OCI-LY3 (cell line): ENCODE data around the gene GPRC5B.
A peak's percentile ranks its signal among the peaks of the same experiment; 100 is the strongest.

Experiments used
- H2AFZ ChIP-seq: fragments of 200-600, 300-600 bp; shearing (Covaris generic); 2 replicates; pipeline ENCODE4 v1.6.0; 2014; ENCODE audit warnings: antibody characterized with exemption, low read depth, low read length
- H3K27ac ChIP-seq: fragments of 200-600, 300-600 bp; sonication (generic); 2 replicates; pipeline ENCODE4 v1.5.1; 2014; ENCODE audit warnings: mild to moderate bottlenecking, low read length, moderate library complexity, mixed read lengths
- H3K27me3 ChIP-seq: fragments of 200-600, 300-600 bp; sonication (generic); 2 replicates; pipeline ENCODE4 v1.6.1; 2014; ENCODE audit warnings: low read depth, low read length, mixed read lengths
- H3K36me3 ChIP-seq: fragments of 200-600, 300-600 bp; sonication (generic); replicated peaks from 2 replicates; pipeline ENCODE3; 2014; ENCODE audit warnings: low read depth, low read length, mixed read lengths
- H3K4me1 ChIP-seq: fragments of 300-600, 200-600 bp; sonication (generic); 2 replicates; pipeline ENCODE4 v1.6.1; 2014; ENCODE audit warnings: low read length, mixed read lengths
- H3K4me2 ChIP-seq: fragments of 200-600, 300-600 bp; sonication (generic); 2 replicates; pipeline ENCODE4 v1.6.1; 2014; ENCODE audit warnings: low read length, mixed read lengths
- H3K4me3 ChIP-seq: fragments of 300-600, 200-600 bp; sonication (generic); 2 replicates; pipeline ENCODE4 v1.5.1; 2014; ENCODE audit warnings: antibody characterized with exemption, mild to moderate bottlenecking, low read length, moderate library complexity
- H3K79me2 ChIP-seq: fragments of 300-600, 200-600 bp; shearing (Covaris generic); 2 replicates; pipeline ENCODE4 v1.6.1; 2014; ENCODE audit warnings: mild to moderate bottlenecking, low read length, mixed read lengths
- H3K9ac ChIP-seq: fragments of 300-600, 200-600 bp; shearing (Covaris generic); 2 replicates; pipeline ENCODE4 v1.6.0; 2014; ENCODE audit warnings: mild to moderate bottlenecking, low read length, moderate library complexity
- H3K9me3 ChIP-seq: fragments of 200-600, 300-600 bp; shearing (Covaris generic); 2 replicates; pipeline ENCODE4 v1.6.1; 2014; ENCODE audit warnings: low read length, mixed read lengths; ENCODE audit not compliant: insufficient read depth
- H4K20me1 ChIP-seq: fragments of 200-600, 300-600 bp; sonication (generic); 2 replicates; pipeline ENCODE4 v1.6.1; 2016; ENCODE audit warnings: low read length, mixed read lengths; ENCODE audit not compliant: insufficient read depth
- CTCF ChIP-seq: fragments of 200-600, 300-600 bp; sonication (generic); IDR thresholded peaks from 2 replicates; pipeline ENCODE4 v1.5.1; 2014; ENCODE audit warnings: antibody characterized with exemption, low read length, low read depth
- EZH2phosphoT487 ChIP-seq: fragments of 200-600 bp; shearing (Covaris generic); IDR thresholded peaks from 2 replicates; pipeline ENCODE4 v1.6.1; 2018; ENCODE audit warnings: antibody characterized with exemption, mixed run types, low read depth

The GPRC5B gene

GRCh38 chr16:19835196-19835595 is 49.5 kb downstream of the GPRC5B start:
- H3K9ac ChIP-seq = no peak overlapping the region

GRCh38 chr16:19833581-19833980 is 51.1 kb downstream of the GPRC5B start:
- Histone ChIP-seq H3K4me2 (no peak overlapping the region), H3K27me3 (no peaks in the 10 kb centered on the region), H3K4me3 (no peak overlapping the region), H3K27ac (no peak overlapping the region), H3K36me3 (no peaks in the 10 kb centered on the region), H3K79me2 (no peaks in the 10 kb centered on the region), H2AFZ (no peak overlapping the region), H4K20me1 (no peaks in the 10 kb centered on the region), H3K9me3 (no peaks in the 10 kb centered on the region), H3K9ac (no peak overlapping the region), H3K4me1 (peaks cover 63% of the 10 kb centered on the region)
- TF ChIP-seq CTCF (no peak), EZH2phosphoT487 (no peak)

More at GRCh38 chr16:19835196-19835595, 49.5 kb downstream of the GPRC5B start:
- H4K20me1 ChIP-seq = no peaks in the 10 kb centered on the region
- no peaks in the 10 kb centered on the region for H3K9me3 ChIP-seq
- H3K4me1 ChIP-seq = peaks cover 62% of the 10 kb centered on the region
- H3K4me3 ChIP-seq = no peak overlapping the region
- no peak overlapping the region for H2AFZ ChIP-seq
- no peaks in the 10 kb centered on the region for H3K36me3 ChIP-seq
- no peaks in the 10 kb centered on the region for H3K79me2 ChIP-seq
- peak overlapping the region; percentile 71 for H3K27ac ChIP-seq
- no peak overlapping the region for H3K4me2 ChIP-seq
- no peaks in the 10 kb centered on the region for H3K27me3 ChIP-seq
- TF ChIP-seq EZH2phosphoT487 (no peak), CTCF (no peak)

- TF ChIP-seq CTCF = no peak
- no peak for TF ChIP-seq EZH2phosphoT487
- no peaks in the 10 kb centered on the region for H3K27me3 ChIP-seq
Measured at GRCh38 chr16:19833176-19833575, 51.5 kb downstream of the GPRC5B start.

GRCh38 chr16:19831678-19832077 is 53.0 kb downstream of the GPRC5B start:
- H3K4me3 ChIP-seq = peak overlapping the region; percentile 27; the same call in 1 of the 2 replicates
- no peaks in the 10 kb centered on the region for H4K20me1 ChIP-seq
- H3K9ac ChIP-seq = peak overlapping the region; percentile 55
- no peaks in the 10 kb centered on the region for H3K36me3 ChIP-seq
- peak overlapping the region; percentile 66 for H3K4me2 ChIP-seq
- TF ChIP-seq CTCF = no peak
- no peak for TF ChIP-seq EZH2phosphoT487
- H3K27ac ChIP-seq = peak overlapping the region; percentile 93
- no peaks in the 10 kb centered on the region for H3K79me2 ChIP-seq
- H3K4me1 ChIP-seq = peaks cover 45% of the 10 kb centered on the region
- H2AFZ ChIP-seq = peak overlapping the region; percentile 79; the same call in 1 of the 2 replicates
- no peaks in the 10 kb centered on the region for H3K9me3 ChIP-seq
- H3K27me3 ChIP-seq = no peaks in the 10 kb centered on the region

More at GRCh38 chr16:19833176-19833575, 51.5 kb downstream of the GPRC5B start:
- Histone ChIP-seq H3K4me3 (no peak overlapping the region), H3K79me2 (no peaks in the 10 kb centered on the region), H3K9ac (no peak overlapping the region), H3K36me3 (no peaks in the 10 kb centered on the region), H3K4me2 (no peak overlapping the region), H3K9me3 (no peaks in the 10 kb centered on the region), H3K4me1 (peaks cover 59% of the 10 kb centered on the region), H4K20me1 (no peaks in the 10 kb centered on the region), H3K27ac (no peak overlapping the region), H2AFZ (no peak overlapping the region)
